HEK293T (cell line): ENCODE measurements around the gene CLCN1.

Source experiments
- BHLHE40 ChIP-seq: fragments of 450-650 bp; IDR thresholded peaks from 2 replicates; pipeline ENCODE4 v1.6.1; 2016; ENCODE audit warnings: mild to moderate bottlenecking, moderate library complexity, borderline replicate concordance
- CTBP1 ChIP-seq: fragments of 450-650 bp; IDR thresholded peaks from 2 replicates; pipeline ENCODE4 v1.6.1; 2016; ENCODE audit warnings: borderline replicate concordance
- ELF4 ChIP-seq: fragments of 450-650 bp; IDR thresholded peaks from 2 replicates; pipeline ENCODE4 v1.6.1; 2017; ENCODE audit warnings: antibody characterized with exemption
- FOXK2 ChIP-seq: fragments of 450-650 bp; IDR thresholded peaks from 2 replicates; pipeline ENCODE4 v1.6.1; 2016; ENCODE audit warnings: mild to moderate bottlenecking
- FOXM1 ChIP-seq: fragments of 450-650 bp; IDR thresholded peaks from 2 replicates; pipeline ENCODE4 v1.6.1; 2017; ENCODE audit warnings: mild to moderate bottlenecking, borderline replicate concordance
- HDGF ChIP-seq: fragments of 450-650 bp; IDR thresholded peaks from 2 replicates; pipeline ENCODE4 v1.6.1; 2017; ENCODE audit warnings: antibody characterized with exemption, borderline replicate concordance
- NFRKB ChIP-seq: fragments of 450-650 bp; IDR thresholded peaks from 2 replicates; pipeline ENCODE4 v1.6.1; 2016; ENCODE audit warnings: mild to moderate bottlenecking, moderate library complexity
- SP1 ChIP-seq: fragments of 450-650 bp; IDR thresholded peaks from 2 replicates; pipeline ENCODE4 v1.6.1; 2017
- SUZ12 ChIP-seq: fragments of 450-650 bp; IDR thresholded peaks from 2 replicates; pipeline ENCODE4 v1.6.1; 2016; ENCODE audit warnings: mild to moderate bottlenecking
- TARDBP ChIP-seq: fragments of 450-650 bp; IDR thresholded peaks from 2 replicates; pipeline ENCODE4 v1.6.1; 2016
- ZNF384 ChIP-seq: fragments of 450-650 bp; IDR thresholded peaks from 2 replicates; pipeline ENCODE4 v1.6.1; 2016

GRCh38 chr7:143334244-143334643 lies 18.3 kb downstream of the CLCN1 start:
- TF ChIP-seq HDGF (no peak), TARDBP (no peak), ZNF384 (no peak), ELF4 (no peak), FOXK2 (no peak), SUZ12 (no peak), BHLHE40 (no peak), SP1 (no peak), NFRKB (no peak), FOXM1 (no peak), CTBP1 (no peak)
